ENCODE measurements around the gene TNFRSF25.
"Not testable (repeated sequence)": the region's sequence is repeated elsewhere in the genome, so short reads cannot be mapped to it uniquely, and the experiment has no call there.

TNFRSF25 gene

DNA sequence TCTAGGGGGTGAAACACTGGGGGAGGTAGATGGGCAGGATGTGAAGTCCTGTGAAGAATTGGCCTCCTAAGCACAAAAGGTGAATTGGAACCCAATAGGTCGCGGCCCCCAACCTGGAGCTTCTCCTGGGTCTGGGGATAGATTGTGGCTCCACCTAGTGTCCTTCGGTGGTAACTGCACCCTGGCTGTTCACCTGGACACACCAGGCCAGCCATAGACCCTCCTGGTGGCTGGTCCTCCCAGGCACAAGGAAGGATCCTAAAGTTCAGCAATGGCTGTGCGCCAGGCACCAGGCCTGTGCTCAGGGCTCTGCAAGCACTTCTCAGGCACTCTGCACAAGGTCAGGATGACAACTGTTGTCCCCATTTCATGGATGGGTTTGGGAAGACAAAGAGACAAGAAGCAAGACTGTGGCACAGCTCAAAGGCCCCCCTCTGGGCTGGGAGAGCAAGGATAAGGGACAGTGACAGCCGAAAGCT is 27.9 kb downstream of the TNFRSF25 start:
- H3K4me1 ChIP-seq (ENCODE audit: control insufficient read depth, insufficient read depth, low read length, poor library complexity, severe bottlenecking): no peaks in the 10 kb centered on the region
- no peak overlapping the region for H3K4me3 ChIP-seq (ENCODE audit: extremely low read depth, insufficient read depth, low read length, poor library complexity, severe bottlenecking)
- 27 to 33% methylated on average over 2 to 5 of the region's 5 CpGs for WGBS, 2 experiments (ENCODE audit: insufficient coverage in 2 of 2)
- H3K27ac ChIP-seq (ENCODE audit: low read depth, low read length, severe bottlenecking): no peak overlapping the region
- H3K36me3 ChIP-seq (ENCODE audit: control insufficient read depth, insufficient read depth, low read length): no peaks in the 10 kb centered on the region
- no peaks in the 10 kb centered on the region for H3K9me3 ChIP-seq (ENCODE audit: control insufficient read depth, low read length)

- 82 to 86% methylated on average over 17 to 18 of the region's 22 CpGs for WGBS, 2 experiments (ENCODE audit: insufficient coverage in 2 of 2)
- not testable (repeated sequence) for H3K4me3 ChIP-seq (ENCODE audit: extremely low read depth, insufficient read depth, low read length, poor library complexity, severe bottlenecking); H3K9me3 ChIP-seq (ENCODE audit: control insufficient read depth, low read length); H3K27ac ChIP-seq (ENCODE audit: low read depth, low read length, severe bottlenecking); H3K36me3 ChIP-seq (ENCODE audit: control insufficient read depth, insufficient read depth, low read length); H3K4me1 ChIP-seq (ENCODE audit: control insufficient read depth, insufficient read depth, low read length, poor library complexity, severe bottlenecking)
Measured at GRCh38 chr1:6437012-6437700, 28.8 kb downstream of the TNFRSF25 start.

DNA sequence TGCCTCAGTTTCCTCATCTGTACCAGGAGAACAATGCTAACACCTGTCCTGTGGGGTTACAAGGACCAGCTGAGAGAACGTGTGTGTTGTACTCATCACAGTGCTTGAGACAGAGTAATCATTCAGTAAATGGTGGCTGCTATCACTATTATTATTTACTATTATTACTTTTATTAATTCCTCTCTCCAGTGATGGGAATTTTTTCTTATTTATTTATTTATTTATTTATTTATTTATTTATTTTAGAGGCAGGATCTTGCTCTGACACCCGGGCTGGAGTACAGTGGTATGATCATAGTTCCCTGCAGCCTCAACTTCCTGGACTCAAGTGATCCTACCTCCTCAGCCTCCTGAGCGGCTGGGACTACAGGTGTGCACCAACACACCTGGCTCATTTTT is 29.7 kb downstream of the TNFRSF25 start:
- not testable (repeated sequence) for H3K9me3 ChIP-seq (ENCODE audit: control insufficient read depth, low read length); H3K4me3 ChIP-seq (ENCODE audit: extremely low read depth, insufficient read depth, low read length, poor library complexity, severe bottlenecking); H3K4me1 ChIP-seq (ENCODE audit: control insufficient read depth, insufficient read depth, low read length, poor library complexity, severe bottlenecking); H3K27ac ChIP-seq (ENCODE audit: low read depth, low read length, severe bottlenecking); H3K36me3 ChIP-seq (ENCODE audit: control insufficient read depth, insufficient read depth, low read length)
- 100% methylated on average over 1 of the region's 3 CpGs; no CpG with 5 or more reads in 1 of the 2 experiments for whole genome bisulfite sequencing, 2 experiments (ENCODE audit: insufficient coverage in 2 of 2)

DNA sequence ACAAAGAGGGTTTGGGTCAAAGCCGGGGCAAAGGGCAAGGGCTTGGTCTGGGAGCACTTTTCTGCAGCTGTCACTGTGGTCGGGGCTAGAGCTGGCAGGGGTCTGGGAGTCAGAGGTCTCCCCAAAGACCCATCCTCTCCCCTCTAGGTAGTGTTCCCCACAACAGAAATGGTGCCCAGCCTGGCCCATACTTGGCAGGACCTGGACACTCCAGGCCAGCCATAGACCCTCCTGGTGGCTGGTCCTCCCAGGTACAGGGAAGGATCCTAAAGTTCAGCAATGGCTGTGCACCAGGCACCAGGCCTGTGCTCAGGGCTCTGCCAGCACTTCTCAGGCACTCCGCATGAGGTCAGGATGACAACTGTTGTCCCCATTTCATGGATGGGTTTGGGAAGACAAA is 30.4 kb downstream of the TNFRSF25 start:
- no peak overlapping the region for H3K4me3 ChIP-seq (ENCODE audit: extremely low read depth, insufficient read depth, low read length, poor library complexity, severe bottlenecking)
- 100% methylated on average over 1 of the region's 3 CpGs for WGBS, 2 experiments (ENCODE audit: insufficient coverage in 2 of 2)
- no peaks in the 10 kb centered on the region for H3K36me3 ChIP-seq (ENCODE audit: control insufficient read depth, insufficient read depth, low read length)
- H3K9me3 ChIP-seq (ENCODE audit: control insufficient read depth, low read length): no peaks in the 10 kb centered on the region
- H3K27ac ChIP-seq (ENCODE audit: low read depth, low read length, severe bottlenecking): no peak overlapping the region
- no peaks in the 10 kb centered on the region for H3K4me1 ChIP-seq (ENCODE audit: control insufficient read depth, insufficient read depth, low read length, poor library complexity, severe bottlenecking)

- 86% methylated on average over 9 of the region's 15 CpGs for WGBS, 2 experiments (ENCODE audit: insufficient coverage in 2 of 2)
- H3K36me3 ChIP-seq (ENCODE audit: control insufficient read depth, insufficient read depth, low read length): no peaks in the 10 kb centered on the region
- no peak overlapping the region for H3K4me3 ChIP-seq (ENCODE audit: extremely low read depth, insufficient read depth, low read length, poor library complexity, severe bottlenecking)
- no peaks in the 10 kb centered on the region for H3K9me3 ChIP-seq (ENCODE audit: control insufficient read depth, low read length)
- peaks cover 2% of the 10 kb centered on the region for H3K4me1 ChIP-seq (ENCODE audit: control insufficient read depth, insufficient read depth, low read length, poor library complexity, severe bottlenecking)
- H3K27ac ChIP-seq (ENCODE audit: low read depth, low read length, severe bottlenecking): no peak overlapping the region
Measured at GRCh38 chr1:6435129-6435528, 30.8 kb downstream of the TNFRSF25 start.

- WGBS, 2 experiments (ENCODE audit: insufficient coverage in 2 of 2): 82 to 84% methylated on average over 3 of the region's 5 CpGs
- Histone ChIP-seq H3K36me3 (ENCODE audit: control insufficient read depth, insufficient read depth, low read length) (no peaks in the 10 kb centered on the region), H3K27ac (ENCODE audit: low read depth, low read length, severe bottlenecking) (no peak overlapping the region), H3K9me3 (ENCODE audit: control insufficient read depth, low read length) (no peaks in the 10 kb centered on the region), H3K4me3 (ENCODE audit: extremely low read depth, insufficient read depth, low read length, poor library complexity, severe bottlenecking) (no peak overlapping the region), H3K4me1 (ENCODE audit: control insufficient read depth, insufficient read depth, low read length, poor library complexity, severe bottlenecking) (peaks cover 6% of the 10 kb centered on the region)
Measured at GRCh38 chr1:6434186-6434585, 31.8 kb downstream of the TNFRSF25 start.

DNA sequence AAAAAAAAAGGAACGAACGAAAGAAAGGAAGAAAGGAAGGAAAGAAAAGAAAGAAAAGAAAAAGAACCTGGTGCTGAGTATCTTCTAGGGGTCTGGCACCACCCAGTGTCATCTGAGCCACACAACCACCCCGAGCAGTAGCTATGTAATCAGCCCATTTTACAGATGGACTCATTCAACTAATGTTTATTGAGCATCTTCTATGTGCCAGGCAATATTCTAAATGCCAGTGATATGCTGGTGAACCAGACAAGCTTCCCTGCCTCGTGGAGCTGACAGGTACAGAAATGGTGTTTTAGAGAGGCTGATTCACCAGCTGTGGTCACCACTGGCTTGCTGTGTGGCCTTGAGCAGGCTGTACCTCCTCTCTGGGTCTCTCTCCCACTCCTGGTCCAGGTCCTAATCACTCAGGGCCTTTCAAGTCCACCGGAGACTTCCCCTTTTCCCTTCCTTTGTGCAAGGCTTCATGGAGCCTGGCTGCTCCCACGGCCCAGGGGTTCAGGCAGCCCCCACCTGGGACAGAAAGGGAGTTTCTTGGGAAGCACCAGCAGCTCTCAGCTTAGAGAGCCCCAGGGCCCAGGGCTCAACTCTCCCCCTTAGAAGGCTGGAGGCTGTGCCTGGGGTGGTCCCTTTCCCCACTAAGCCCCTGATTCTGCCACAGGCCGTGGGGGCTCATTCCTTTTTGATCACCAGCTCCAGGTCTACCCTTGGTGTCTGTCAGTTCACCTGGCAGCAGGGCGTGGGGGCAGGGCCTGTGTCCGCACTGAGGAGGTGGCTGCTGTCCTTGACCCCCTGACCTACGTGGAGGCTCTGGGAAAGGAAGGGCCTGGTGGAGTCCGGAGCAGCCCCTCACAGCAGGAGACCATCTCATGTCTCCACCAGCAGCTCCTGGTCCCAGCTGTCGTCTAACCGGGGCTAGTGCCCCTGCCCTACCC is 34.1 kb downstream of the TNFRSF25 start:
- not testable (repeated sequence) for H3K27ac ChIP-seq (ENCODE audit: low read depth, low read length, severe bottlenecking); H3K9me3 ChIP-seq (ENCODE audit: control insufficient read depth, low read length); H3K4me1 ChIP-seq (ENCODE audit: control insufficient read depth, insufficient read depth, low read length, poor library complexity, severe bottlenecking); H3K36me3 ChIP-seq (ENCODE audit: control insufficient read depth, insufficient read depth, low read length); H3K4me3 ChIP-seq (ENCODE audit: extremely low read depth, insufficient read depth, low read length, poor library complexity, severe bottlenecking)
- WGBS, 2 experiments (ENCODE audit: insufficient coverage in 2 of 2): 65 to 74% methylated on average over 5 to 7 of the region's 13 CpGs

DNA sequence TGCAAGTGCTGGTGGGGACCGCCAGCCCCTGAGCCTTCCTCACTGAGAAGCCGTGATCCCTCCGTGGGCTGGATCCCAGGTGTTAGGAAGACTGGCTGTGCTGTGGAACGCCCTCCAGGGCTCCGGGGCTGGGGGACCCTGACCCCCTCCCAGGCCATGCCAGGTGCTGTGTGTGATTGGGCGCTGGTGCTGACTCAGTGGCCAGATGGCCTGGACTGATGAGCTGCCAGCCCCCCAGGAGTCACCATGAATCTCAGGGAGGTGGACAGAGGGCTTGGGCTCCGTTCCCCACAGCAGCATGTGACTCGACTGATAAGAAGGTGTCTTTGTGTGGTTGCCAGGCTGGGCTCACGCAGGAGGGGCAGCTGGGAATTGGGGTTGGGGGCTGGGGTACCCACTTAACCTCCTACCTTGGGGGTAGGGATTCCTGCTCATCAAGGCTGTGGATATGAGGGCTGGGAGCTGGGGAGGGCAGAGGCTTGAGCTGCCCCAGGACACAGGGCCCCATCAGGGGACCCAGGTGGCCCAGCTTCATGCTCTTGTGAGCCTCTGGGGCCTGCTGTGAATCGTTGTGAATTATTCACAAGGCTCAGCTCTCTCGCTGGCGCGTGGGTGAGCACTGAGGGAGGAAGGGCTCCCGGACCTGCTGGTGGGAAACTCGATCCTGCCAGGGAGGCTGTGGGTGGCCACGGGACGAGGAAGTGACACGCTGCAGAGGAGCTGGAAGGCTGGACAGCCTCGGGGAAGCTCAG is 36.1 kb downstream of the TNFRSF25 start:
- not testable (repeated sequence) for H3K27ac ChIP-seq (ENCODE audit: low read depth, low read length, severe bottlenecking); H3K4me3 ChIP-seq (ENCODE audit: extremely low read depth, insufficient read depth, low read length, poor library complexity, severe bottlenecking); H3K4me1 ChIP-seq (ENCODE audit: control insufficient read depth, insufficient read depth, low read length, poor library complexity, severe bottlenecking); H3K9me3 ChIP-seq (ENCODE audit: control insufficient read depth, low read length); H3K36me3 ChIP-seq (ENCODE audit: control insufficient read depth, insufficient read depth, low read length)
- 59 to 63% methylated on average over 8 to 13 of the region's 19 CpGs for WGBS, 2 experiments (ENCODE audit: insufficient coverage in 2 of 2)

DNA sequence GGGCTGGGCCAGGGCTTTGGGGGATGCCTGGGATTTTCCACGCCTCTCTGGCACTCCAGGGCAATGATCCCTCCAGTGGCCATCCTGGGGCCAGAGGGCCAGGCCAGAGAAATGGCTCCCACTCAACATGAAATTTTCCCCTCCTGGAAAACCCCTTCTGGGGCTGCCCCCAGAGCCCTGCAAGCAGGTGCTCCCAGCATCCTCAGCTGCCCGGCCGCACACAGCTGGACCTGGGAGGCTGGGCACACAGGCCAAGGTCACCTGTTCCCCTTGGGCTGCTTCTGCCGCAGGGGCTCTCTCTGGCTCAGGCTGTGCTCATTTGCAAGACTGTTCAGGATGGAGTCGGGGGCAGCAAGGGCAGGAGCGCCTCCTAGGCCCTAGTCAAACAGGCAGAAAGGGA is 37.5 kb downstream of the TNFRSF25 start:
- not testable (repeated sequence) for H3K4me1 ChIP-seq (ENCODE audit: control insufficient read depth, insufficient read depth, low read length, poor library complexity, severe bottlenecking); H3K9me3 ChIP-seq (ENCODE audit: control insufficient read depth, low read length); H3K27ac ChIP-seq (ENCODE audit: low read depth, low read length, severe bottlenecking); H3K36me3 ChIP-seq (ENCODE audit: control insufficient read depth, insufficient read depth, low read length); H3K4me3 ChIP-seq (ENCODE audit: extremely low read depth, insufficient read depth, low read length, poor library complexity, severe bottlenecking)
- WGBS, 2 experiments (ENCODE audit: insufficient coverage in 2 of 2): 56 to 68% methylated on average over 3 to 4 of the region's 6 CpGs

GRCh38 chr1:6427441-6428390 is 38.3 kb downstream of the TNFRSF25 start:
- H3K4me1 ChIP-seq (ENCODE audit: control insufficient read depth, insufficient read depth, low read length, poor library complexity, severe bottlenecking): peaks cover 6% of the 10 kb centered on the region
- H3K9me3 ChIP-seq (ENCODE audit: control insufficient read depth, low read length): no peaks in the 10 kb centered on the region
- H3K36me3 ChIP-seq (ENCODE audit: control insufficient read depth, insufficient read depth, low read length): no peaks in the 10 kb centered on the region
- H3K27ac ChIP-seq (ENCODE audit: low read depth, low read length, severe bottlenecking): no peak overlapping the region
- WGBS, 2 experiments (ENCODE audit: insufficient coverage in 2 of 2): 86% methylated on average over 15 to 22 of the region's 26 CpGs
- H3K4me3 ChIP-seq (ENCODE audit: extremely low read depth, insufficient read depth, low read length, poor library complexity, severe bottlenecking): no peak overlapping the region

All from mesodermal cell (in vitro differentiated cells).